ENCODE results near the gene EVC. TPM values are rescaled to one million over a fixed set of nuclear protein-coding genes. Genes with fewer than 3 reads are reported as not detected.
"Not testable (repeated sequence)": the region's sequence is repeated elsewhere in the genome, so short reads cannot be mapped to it uniquely, and the experiment has no call there.

Gene EVC
- total RNA-seq, 1 experiment from 2014 or later: 11.3 TPM

DNA sequence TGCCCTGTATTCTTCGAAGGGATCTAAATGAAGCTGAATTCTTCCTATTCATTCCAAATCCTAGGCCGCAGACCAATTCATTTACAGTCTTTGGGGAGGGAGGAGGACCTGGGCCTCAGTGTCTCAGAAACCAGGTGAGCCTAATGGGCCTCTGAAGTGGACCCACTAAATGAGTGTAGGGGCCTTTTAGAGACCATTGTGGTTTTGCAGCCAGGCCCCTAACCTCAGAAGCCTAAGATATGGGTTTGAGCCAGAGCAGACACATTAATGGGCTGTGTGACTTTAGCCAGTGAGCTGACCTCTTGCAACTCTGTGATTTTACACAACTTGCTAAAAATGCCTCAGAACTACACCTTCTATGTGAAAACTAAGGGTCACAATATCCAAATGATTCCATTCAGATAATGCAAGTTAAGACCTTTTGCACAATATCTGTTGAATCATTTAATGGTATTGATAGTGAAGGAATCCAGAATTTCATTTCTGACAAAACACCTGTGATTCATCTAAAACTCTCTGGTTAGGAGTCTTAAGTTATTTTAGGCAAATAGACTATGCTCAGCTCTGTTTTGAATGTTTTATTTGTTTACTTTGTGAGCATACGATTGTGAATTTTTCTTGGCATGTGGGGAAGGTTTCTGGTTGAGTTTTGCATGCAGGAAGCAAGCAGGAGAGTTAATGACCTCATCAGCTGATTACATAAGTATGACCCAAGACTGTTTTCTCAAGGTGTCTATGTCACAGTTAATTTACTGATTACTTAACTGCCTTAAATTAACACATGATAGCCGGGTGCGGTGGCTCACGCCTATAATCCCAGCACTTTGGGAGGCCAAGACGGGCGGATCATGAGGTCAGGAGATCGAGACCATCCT is 75.0 kb downstream of the EVC start:
- DNase-seq (ENCODE audit: low spot score): peak; percentile 22

DNA sequence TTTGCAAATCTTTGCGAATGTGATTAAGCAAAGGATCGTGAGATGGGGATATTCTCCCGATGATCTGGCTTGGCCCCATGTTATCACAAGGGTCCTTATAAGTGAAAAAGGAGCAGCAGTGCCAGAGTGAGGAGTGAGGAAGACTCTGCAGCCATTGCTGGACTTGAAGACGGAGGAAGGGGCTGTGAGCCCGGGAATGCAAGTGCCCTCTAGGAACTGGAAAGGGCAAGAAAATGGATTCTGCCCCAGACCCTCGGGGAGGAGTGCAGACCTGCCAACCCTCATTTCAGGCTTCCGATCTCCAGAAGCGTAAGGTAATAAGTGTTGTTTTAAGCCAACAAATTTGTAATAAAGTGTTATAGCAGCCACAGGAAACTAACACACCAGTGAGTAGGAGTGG is 76.3 kb downstream of the EVC start:
- no peak for DNase-seq (ENCODE audit: low spot score)

DNA sequence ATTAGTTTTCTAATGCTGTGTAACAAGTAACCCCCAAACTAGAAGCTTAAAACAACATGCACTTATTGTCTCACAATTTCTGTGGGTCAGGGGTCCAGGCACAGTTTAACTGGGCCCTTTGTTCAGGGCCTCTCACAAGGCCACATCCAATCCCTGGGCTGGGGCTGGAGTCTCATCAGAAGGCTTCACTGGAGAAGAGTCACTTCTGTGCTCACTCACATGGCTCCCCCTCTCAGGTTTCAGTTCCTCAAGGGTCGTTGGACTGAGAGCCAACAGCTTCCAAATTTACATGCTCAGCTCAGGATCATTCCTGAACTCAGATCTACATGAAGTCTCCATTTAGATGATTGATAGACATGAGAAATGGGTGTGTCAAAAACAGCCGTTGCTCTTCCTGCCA is 77.1 kb downstream of the EVC start:
- DNase-seq (ENCODE audit: low spot score): no peak

DNA sequence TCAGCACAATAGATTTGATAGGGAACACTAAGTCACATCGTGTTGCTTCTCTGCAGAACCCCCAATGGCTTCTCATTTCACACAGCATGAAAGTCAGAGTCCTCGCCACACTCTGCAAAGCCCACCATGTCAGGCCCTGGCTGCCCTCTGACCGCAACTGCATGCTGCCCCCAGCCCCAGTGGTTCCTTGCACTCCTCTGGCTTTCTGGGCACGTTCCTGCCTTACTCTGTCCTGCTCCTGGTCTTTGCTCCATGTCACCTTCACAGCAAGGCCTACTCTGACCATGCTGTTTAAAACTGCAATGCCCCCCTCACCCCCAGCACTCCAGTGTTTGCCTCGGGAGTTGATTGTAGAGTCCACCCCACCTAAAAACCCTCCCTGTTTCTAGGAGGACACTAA is 78.1 kb downstream of the EVC start:
- no peak for DNase-seq (ENCODE audit: low spot score)

DNA sequence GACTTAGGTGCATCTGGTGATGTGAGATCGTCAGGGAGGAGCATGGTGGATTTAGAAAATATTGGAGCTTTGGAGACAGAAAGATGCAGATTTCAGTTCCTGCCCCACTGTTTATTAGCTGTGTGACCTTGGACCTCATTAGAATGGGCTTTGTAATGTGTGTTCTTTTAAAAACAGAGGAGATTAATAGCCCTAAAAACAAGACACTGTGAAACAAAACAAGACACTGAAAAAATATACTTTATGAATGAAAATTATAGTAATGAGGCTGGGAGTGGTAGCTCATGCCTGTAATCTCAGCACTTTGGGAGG is 79.5 kb downstream of the EVC start:
- DNase-seq (ENCODE audit: low spot score): no peak

DNA sequence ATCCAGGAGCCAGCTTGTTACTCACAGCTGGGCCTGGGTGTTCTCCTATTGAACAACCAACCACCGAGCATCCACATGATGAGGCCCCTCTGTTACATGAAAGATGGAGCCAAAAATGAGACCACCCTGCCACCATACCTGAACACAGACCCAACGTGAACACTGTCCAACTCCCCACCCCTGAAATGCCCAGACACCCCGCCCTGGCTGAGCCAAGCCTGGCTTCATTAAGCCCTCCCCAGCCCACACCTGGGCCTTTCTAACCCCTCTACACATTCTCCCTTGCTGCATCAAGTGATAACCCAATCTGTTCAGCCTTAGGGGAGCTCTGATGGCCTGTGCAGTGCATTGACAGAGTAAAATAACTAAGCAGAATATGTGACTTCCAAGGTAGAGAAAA is 80.7 kb downstream of the EVC start:
- DNase-seq (ENCODE audit: low spot score): no peak

DNA sequence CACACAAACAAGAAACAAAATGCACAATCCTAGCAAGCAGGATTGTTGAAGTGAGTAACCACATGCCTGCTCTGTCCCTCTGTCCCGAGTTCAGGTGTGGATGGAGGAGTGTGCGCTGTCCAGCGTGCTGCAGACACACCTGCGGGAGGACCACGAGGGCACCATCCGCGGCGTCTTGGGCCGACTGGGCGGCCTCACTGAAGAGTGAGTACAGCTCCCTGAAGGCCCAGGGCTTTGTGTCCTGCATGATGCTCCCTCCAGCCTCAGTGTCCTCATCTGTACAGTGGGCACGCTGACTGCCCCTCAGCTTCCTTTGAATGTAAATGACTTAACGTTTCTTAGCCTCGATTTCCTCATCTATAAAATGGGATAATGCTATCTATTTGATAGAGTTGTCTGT is 82.5 kb downstream of the EVC start:
- no peak for DNase-seq (ENCODE audit: low spot score)

DNA sequence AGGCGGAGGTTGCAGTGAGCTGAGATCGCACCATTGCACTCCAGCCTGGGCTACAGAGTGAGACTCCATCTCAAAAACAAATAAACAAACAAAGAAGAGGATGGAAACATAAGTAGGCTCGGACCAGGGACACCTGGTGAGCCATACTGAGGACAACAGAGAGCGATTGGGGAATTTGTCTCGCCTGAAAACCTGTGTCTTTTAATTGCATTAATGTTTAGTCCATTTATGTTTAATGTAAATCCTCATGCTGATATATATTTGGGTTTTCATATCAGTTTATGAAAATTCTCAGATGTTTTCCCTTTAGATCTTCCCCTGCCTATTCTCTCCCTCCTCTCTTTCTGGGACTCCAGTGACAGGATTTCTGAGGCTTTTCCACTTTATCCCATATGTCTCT is 84.6 kb downstream of the EVC start:
- no peak for DNase-seq (ENCODE audit: low spot score)

DNA sequence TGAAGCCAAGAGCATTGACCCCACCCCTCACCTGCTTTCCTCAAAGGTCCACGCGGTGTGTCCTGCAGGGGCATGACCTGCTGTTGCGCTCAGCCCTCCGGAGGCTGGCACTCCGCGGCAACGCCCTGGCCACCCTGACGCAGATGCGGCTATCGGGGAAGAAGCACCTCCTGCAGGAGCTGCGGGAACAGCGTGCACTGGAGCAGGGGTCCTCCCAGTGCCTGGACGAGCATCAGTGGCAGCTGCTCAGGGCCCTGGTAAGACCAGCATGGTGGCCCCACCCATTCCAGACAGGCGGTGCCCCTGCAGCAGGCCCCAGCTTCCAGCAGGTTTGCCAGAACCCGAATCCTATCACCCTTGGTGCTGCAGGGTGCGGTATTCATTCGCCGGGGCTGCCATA is 86.0 kb downstream of the EVC start:
- no peak for DNase-seq (ENCODE audit: low spot score)

DNA sequence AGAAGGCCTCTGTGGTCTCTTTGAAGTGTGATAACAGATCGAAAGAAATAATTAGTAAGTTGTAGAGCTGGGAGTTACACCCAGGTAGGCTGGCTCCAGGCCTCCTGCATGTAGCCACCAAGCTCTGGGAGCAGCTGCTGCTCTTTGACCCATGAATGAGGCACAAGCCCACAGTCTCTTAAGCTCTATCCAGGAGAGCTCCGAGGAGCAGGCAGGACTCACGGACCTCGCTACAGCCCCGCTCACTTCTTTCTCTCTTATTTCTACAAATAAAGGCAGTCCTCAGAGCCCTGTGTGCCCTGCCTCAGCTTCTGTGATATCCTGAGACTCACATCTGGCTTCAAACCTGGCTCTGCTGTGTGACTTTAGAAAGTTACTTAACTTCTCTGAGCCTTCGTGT is 86.9 kb downstream of the EVC start:
- no peak for DNase-seq (ENCODE audit: low spot score)

DNA sequence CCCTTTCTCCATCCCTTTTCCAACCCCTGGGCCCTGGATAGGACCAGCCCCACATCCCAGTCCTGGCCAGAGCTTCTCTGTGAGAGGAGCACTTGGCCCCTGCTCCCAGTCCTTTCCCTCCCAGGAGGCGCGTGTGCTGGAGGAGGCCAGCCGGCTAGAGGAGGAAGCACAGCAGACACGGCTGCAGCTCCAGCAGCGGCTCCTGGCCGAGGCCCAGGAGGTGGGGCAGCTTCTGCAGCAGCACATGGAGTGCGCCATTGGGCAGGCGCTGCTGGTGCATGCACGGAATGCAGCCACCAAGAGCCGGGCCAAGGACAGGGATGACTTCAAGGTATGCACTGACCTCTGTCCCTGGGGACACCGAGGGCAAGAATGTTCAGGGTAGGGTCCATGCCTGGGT is 87.5 kb downstream of the EVC start:
- DNase-seq (ENCODE audit: low spot score): no peak

DNA sequence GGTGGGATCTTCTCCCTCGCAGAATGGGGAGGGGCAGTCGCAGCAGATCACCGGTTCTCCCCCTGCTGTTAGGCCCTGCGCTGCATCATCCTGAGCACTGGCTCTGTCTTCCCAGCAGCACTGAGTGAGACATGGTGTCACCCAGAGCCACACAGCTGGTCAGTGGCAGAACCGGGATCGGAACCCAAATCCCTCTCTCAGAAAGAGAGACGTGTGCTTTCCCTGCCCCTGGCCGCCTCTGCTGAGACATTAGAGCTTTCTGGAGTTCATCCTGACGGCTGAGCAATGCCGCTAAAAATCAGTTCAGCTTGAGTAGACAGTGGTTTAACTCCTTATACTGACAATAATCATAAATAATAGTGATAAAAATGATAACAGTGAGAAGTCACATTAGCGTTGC is 87.9 kb downstream of the EVC start:
- no peak for DNase-seq (ENCODE audit: low spot score)

DNA sequence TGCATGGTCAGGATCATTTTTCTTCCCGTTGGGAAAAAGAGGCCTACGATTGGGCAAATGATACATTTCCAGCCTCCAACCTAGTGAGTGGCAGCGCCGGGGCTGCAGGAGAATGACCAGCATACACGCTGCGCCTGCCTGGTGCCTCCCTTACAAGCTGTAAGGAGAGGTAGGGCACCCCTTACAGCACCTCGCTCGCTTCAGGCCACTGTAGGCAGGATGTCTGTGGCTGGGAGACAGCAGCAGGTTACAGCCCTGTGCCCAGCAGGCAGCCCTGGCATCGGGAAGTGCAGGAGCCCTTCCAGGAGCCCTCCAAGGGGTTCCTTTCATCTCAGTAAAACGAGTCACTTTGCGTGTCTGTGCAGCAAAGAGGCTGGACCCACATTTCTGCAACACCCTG is 88.4 kb downstream of the EVC start:
- DNase-seq (ENCODE audit: low spot score): no peak

DNA sequence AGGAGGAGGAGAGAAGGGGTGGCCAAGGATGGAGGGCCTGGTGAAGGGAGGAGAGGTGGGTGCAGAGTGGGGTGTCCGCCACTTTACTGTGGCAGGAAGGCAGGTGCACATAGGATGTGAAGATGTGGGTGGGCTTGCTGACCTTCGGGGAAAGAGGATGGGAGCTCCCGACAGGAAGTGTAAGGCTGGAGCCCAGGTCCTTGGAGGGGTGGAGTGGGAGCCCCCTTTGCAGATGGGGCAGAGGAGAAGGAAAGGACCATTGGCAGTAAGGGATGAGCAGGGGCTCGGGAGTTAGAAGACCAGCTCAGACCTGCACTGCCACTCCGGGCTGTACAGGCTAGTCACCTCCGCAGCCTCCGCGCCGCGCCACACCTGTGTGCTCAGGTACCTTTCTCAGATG is 89.5 kb downstream of the EVC start:
- no peak for DNase-seq (ENCODE audit: low spot score)

DNA sequence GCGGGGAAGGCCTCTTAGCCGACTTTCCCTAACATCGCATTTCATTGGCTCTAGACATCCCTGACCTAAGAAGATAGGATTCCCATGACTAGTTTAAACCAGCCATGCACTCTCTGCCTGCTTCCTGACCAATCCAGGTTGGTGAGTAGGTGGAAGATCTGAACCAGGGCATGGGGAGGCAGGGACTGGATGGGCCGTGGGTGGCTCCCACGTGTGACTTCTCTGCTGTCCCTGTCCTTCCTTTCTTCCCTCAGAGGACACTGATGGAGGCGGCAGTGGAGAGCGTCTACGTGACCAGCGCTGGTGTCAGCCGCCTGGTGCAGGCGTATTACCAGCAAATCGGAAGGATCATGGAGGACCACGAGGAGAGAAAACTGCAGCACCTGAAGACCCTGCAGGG is 90.7 kb downstream of the EVC start:
- no peak for DNase-seq (ENCODE audit: low spot score)

DNA sequence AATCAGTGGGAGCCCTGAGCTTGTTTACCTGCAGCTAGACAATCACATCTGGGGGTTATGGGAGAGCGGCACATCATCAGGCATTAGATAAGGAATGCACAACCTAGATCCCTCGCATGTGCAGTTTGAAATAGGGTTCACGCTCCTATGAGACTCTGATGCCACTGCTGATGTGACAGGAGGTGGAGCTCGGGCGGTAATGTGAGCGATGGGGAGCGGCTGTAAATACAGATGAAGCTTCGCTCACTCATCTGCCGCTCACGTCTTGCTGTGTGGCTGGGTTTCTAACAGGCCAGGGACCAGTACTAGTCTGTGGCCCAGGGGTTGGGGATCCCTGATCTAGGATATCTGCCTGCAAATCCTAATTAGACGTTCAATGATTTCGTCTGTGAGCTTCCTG is 91.6 kb downstream of the EVC start:
- DNase-seq (ENCODE audit: low spot score): no peak

DNA sequence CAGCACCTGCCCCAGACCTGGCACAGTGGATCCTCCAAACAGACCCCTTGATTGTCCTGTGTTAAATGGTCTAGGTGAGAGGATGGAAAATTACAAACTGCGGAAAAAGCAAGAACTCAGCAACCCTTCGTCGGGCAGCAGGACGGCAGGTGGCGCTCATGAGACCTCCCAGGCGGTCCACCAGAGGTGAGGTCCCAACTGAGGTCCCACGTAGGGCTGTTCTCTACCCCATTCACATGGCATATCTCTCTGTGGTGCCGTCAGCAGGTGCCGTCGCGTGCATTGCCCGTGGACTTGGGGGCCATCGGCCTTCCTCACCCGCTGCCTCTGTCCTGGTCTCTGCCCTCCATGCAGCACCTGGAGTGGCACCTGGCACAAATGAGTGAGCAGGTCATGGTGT is 93.7 kb downstream of the EVC start:
- no peak for DNase-seq (ENCODE audit: low spot score)

DNA sequence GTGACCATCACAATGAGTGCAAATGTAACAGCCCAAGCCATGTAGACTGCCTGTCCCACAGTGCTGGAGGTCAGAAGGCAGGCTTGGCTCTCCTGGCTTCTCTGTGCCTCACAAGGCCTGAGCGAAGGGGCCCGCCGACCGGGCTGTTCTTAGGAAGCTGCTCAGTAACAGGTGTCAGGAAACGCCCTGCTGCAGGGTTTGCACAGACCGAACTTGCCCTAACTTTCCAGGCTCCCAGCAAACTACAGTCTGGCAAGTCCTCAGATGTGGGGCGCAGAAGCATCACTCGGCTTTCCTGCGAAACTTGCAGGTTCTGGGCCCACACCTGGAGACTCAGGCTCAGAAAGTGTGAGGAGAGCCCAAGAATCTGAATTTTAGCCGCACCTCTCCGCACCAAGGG is 94.3 kb downstream of the EVC start:
- no peak for DNase-seq (ENCODE audit: low spot score)

DNA sequence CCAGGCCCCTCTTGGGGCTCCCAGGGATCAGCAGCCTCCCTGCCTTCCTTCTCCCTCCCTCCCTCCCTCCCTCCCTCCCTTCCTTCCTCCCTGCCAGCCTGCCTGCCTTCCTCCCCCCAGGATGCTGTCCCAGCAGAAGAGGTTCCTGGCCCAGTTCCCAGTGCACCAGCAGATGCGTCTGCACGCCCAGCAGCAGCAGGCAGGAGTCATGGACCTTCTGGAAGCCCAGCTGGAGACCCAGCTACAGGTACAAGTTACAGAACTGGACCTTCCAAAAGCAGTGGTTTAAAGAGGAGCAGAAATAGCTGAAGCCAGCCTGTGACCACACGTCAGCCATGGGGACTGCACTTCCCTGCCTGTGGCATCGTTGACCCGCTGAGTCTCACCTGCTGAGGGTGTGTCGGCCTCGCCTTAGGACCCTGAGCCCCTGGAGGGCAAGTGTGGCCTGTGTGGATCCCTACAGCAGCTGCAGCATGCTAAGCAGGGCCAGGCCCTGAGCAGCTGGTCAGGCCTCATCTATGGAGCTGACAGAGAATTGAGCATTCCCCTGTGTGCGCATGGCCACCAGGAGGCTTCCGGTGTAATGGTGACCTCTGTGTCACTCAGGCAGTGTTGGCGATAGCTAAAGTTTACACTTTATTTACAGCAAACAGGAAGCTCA is 97.2 kb downstream of the EVC start:
- DNase-seq (ENCODE audit: low spot score): peak; percentile 61

DNA sequence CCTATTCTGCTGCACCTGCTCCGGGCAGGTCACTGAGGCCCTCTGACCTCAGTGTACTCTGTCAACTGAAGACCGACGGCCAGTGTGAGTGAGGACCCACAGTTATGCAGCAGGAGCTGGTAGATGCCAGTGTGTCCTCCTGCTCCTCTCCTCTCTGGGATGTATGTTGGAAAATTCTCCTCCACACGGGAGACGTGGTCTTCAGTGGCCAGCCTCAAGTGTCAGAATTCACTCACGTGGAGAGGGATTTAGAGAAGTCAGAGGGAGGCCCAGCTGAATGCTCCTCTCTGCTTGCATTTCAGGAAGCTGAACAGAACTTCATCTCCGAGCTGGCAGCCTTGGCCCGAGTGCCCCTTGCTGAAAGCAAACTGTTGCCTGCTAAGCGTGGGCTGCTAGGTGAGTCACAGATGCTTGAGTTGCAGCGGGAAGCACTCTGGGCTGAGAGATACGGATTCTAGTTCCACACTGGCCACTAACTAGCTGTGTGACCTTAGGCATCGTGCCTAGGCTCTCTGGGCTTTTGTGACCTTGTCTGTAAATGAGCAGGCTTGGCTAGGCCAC is 98.3 kb downstream of the EVC start:
- DNase-seq (ENCODE audit: low spot score): no peak

DNA sequence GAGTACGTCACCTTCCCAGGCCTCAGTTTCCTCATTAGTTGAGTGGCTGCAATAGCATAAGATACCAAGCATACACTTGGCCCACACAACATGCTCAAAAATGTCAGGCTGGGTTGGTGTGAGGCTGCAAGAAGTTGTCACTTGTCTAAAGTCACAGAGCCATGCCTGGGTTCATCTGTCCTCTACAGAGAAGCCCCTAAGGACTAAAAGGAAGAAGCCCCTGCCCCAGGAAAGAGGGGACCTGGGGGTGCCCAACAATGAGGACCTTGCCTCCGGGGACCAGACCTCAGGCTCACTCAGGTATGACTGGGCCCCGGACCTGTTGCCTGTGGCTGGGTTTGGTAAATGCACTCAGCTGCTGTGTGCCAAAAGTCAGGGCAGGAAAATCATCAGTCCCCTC is 99.2 kb downstream of the EVC start:
- no peak for DNase-seq (ENCODE audit: low spot score)

DNA sequence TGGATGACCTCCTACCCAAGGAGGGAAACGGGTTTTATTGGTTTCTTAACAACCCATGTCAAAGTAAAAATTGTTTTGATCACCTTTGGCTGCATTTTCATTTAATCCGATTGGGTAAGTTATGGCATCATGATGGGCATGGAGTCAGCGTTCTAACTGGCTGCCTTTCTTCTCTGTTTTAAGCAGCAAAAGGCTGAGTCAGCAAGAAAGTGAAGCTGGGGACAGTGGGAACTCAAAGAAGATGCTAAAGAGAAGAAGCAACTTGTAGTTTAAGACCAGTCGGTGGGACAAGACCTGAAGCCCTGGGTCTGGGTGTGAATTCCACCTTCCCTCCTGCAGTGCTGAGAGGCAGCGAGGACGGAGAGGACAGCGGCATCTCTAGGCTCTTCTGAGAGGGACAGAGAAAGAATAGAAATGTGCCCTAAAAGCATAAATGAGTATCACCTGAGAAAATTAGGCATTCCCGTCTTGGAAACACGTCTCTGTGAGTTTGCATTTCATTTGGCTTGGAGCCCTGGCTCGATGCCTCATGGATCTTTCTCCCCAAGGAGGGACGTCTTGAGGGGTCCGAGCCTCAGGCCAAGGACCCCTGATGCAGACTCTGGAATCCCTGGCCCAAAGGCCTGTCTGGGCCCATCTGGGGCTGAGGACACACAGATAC is 99.9 kb downstream of the EVC start:
- no peak for DNase-seq (ENCODE audit: low spot score)

DNA sequence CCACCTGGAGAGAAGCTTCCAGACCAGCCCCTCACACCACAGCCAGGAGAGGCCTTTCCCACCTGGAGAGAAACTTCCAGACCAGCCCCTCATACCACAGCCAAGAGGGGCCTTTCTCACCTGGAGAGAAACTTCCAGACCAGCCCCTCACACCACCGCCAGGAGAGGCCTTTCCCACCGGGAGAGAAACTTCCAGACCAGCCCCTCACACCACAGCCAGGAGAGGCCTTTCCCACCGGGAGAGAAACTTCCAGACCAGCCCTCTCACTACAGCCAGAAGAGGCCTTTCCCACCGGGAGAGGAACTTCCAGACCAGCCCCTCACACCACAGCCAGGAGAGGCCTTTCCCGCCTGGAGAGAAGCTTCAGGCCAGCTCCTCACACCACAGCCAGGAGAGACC is 101.1 kb downstream of the EVC start:
- not testable (repeated sequence) for DNase-seq (ENCODE audit: low spot score)
